Esophagus muscularis mucosa (tissue), 4 donors: Measurements from ENCODE around the gene LRRC3. TPM values are rescaled to one million over a fixed set of nuclear protein-coding genes. Genes with fewer than 3 reads are reported as not detected.

Experiments used
- DNase-seq: peaks from one replicate; pipeline ENCODE4 v3.0.0-alpha.2; 2017; ENCODE audit errors: extremely low spot score
- H3K27ac ChIP-seq, 4 donors: fragments of 200-600 bp; sonication (generic); replicated peaks in 1 of 4; 1 replicate in 3 of 4; 2 replicates in 1 of 4; pipeline ENCODE4 v1.5.1; 2016 to 2019; ENCODE audit warnings: mild to moderate bottlenecking in 1 of 4
- H3K27me3 ChIP-seq, 4 donors: fragments of 200-600 bp; sonication (generic); one replicate each; pipeline versions ENCODE4 v1.5.1 to v1.6.0; 2016 to 2019
- H3K36me3 ChIP-seq, 4 donors: fragments of 200-600 bp; sonication (generic); one replicate each; pipeline ENCODE4 v1.5.1; 2016 to 2019
- H3K4me1 ChIP-seq, 4 donors: fragments of 200-600 bp; sonication (generic); one replicate each; pipeline ENCODE4 v1.5.1; 2016 to 2019
- H3K4me3 ChIP-seq, 4 donors: fragments of 200-600 bp; sonication (generic); 1 replicate in 2 of 4; 2 replicates in 2 of 4; pipeline ENCODE4 v1.5.1; 2016 to 2019; ENCODE audit warnings: mild to moderate bottlenecking in 4 of 4, moderate library complexity in 1 of 4
- H3K9me3 ChIP-seq, 4 donors: fragments of 200-600 bp; sonication (generic); 1 replicate in 3 of 4; 2 replicates in 1 of 4; pipeline ENCODE4 v1.5.1; 2016 to 2019
- CTCF ChIP-seq, 3 experiments: fragments of 200-600 bp in 2 of 3; fragments of 450-650 bp in 1 of 3; sonication (generic) in 2 of 3; IDR thresholded peaks; one replicate each; pipeline ENCODE4 v1.5.1; 2017 to 2019; ENCODE audit warnings: antibody characterized with exemption in 3 of 3, mild to moderate bottlenecking in 2 of 3, moderate library complexity in 1 of 3
- EP300 ChIP-seq: sonication (generic); formaldehyde crosslinking; IDR thresholded peaks from one replicate; pipeline ENCODE4 v1.6.1; 2017; ENCODE audit warnings: antibody characterized with exemption
- POLR2A ChIP-seq: fragments of 450-650 bp; IDR thresholded peaks from one replicate; pipeline ENCODE4 v1.6.1; 2017; ENCODE audit warnings: antibody characterized with exemption, moderate library complexity, mild to moderate bottlenecking, low read depth
- POLR2AphosphoS5 ChIP-seq, 2 donors: sonication (generic); formaldehyde crosslinking; IDR thresholded peaks; one replicate each; pipeline ENCODE4 v1.6.1; 2017; ENCODE audit warnings: antibody characterized with exemption in 2 of 2
- WGBS: methylation state at CpG from one replicate; pipeline ENCODE4 v1.1.5; 2018; 5-methylcytosine and 5-hydroxymethylcytosine counted together
- intact Hi-C: fragments of 100-400 bp; cut with DNase I; formaldehyde crosslinking; loops from one replicate; pipeline ENCODE4 v1.15.1; 2023
- total RNA-seq, 4 donors: library from RNA; depleted of rRNA; stranded (reverse); fragments of >200 nt; gene quantifications; one replicate each; pipeline versions ENCODE4 v1.1.0 to v1.2.1, GENCODE V29; 2016

Gene LRRC3
- total RNA-seq, 4 donors from 2014 or later = 3.3 to 6.6 (median 5.3) TPM

GRCh38 chr21:44475266-44475845 lies 20.0 kb downstream of the LRRC3 start:
- Histone ChIP-seq H3K9me3 (no peaks in the 10 kb centered on the region), H3K27ac (no peak overlapping the region), H3K4me1 (no peaks in the 10 kb centered on the region), H3K36me3 (peaks cover 0 to 5% (median 0%) of the 10 kb centered on the region in 4 donors), H3K27me3 (no peaks in the 10 kb centered on the region), H3K4me3 (no peak overlapping the region)
- 91% methylated on average over 17 of the region's 17 CpGs for WGBS
- intact Hi-C loops = no loop called here
- TF ChIP-seq EP300 (no peak), CTCF (IDR thresholded peaks at IDR 0.05) (no peak), POLR2AphosphoS5 (IDR thresholded peaks at IDR 0.05) (no peak), POLR2A (no peak)
- DNase-seq = no peak

GRCh38 chr21:44477131-44477530 lies 21.8 kb downstream of the LRRC3 start:
- Histone ChIP-seq H3K9me3 (no peaks in the 10 kb centered on the region), H3K4me3 (no peak overlapping the region), H3K36me3 (peaks cover 0 to 5% (median 0%) of the 10 kb centered on the region in 4 donors), H3K27ac (no peak overlapping the region), H3K27me3 (no peaks in the 10 kb centered on the region), H3K4me1 (no peaks in the 10 kb centered on the region)
- WGBS = 68% methylated on average over 8 of the region's 8 CpGs
- TF ChIP-seq EP300 (no peak), CTCF (IDR thresholded peaks at IDR 0.05) (no peak), POLR2A (no peak), POLR2AphosphoS5 (IDR thresholded peaks at IDR 0.05) (no peak)
- intact Hi-C loops = no loop called here
- no peak for DNase-seq

GRCh38 chr21:44477712-44478111 lies 22.4 kb downstream of the LRRC3 start:
- peaks cover 0 to 5% (median 0%) of the 10 kb centered on the region in 4 donors for H3K27me3 ChIP-seq
- no peak for DNase-seq
- H3K4me3 ChIP-seq = no peak overlapping the region
- 85% methylated on average over 7 of the region's 7 CpGs for WGBS
- intact Hi-C loops = no loop called here
- no peaks in the 10 kb centered on the region for H3K9me3 ChIP-seq
- TF ChIP-seq POLR2AphosphoS5 (IDR thresholded peaks at IDR 0.05) (no peak), CTCF (IDR thresholded peaks at IDR 0.05) (no peak), EP300 (no peak), POLR2A (no peak)
- no peak overlapping the region for H3K27ac ChIP-seq
- peaks cover 0 to 5% (median 0%) of the 10 kb centered on the region in 4 donors for H3K36me3 ChIP-seq
- H3K4me1 ChIP-seq = no peaks in the 10 kb centered on the region

- TF ChIP-seq POLR2A (no peak), CTCF (IDR thresholded peaks at IDR 0.05) (no peak), EP300 (no peak), POLR2AphosphoS5 (IDR thresholded peaks at IDR 0.05) (no peak)
- intact Hi-C loops = no loop called here
- Histone ChIP-seq H3K27me3 (peaks cover 0 to 10% (median 0%) of the 10 kb centered on the region in 4 donors), H3K36me3 (peaks cover 0 to 5% (median 0%) of the 10 kb centered on the region in 4 donors), H3K4me3 (no peak overlapping the region), H3K27ac (no peak overlapping the region), H3K9me3 (no peaks in the 10 kb centered on the region), H3K4me1 (no peaks in the 10 kb centered on the region)
- no peak for DNase-seq
- 66% methylated on average over 15 of the region's 16 CpGs for WGBS
Observed at GRCh38 chr21:44478124-44478800, 23.0 kb downstream of the LRRC3 start.
